ENCODE data around the gene TECPR1.

The TECPR1 gene

GRCh38 chr7:98251601-98252424 is at the start of gene TECPR1:
TSS of gene TECPR1 (minus strand) at chr7:98252232. CDS start at chr7:98246146, 6,086 bp downstream.
- peak; percentile 70 for DNase-seq (ENCODE audit: low read depth in 2 of 2)

GRCh38 chr7:98300595-98301372 is 48.8 kb upstream of the TECPR1 start:
- no peak for DNase-seq (ENCODE audit: low read depth in 2 of 2)

- DNase-seq (ENCODE audit: low read depth in 2 of 2), result no peak
These were observed 45.7 kb upstream of the TECPR1 start for GRCh38 chr7:98297626-98298286.

DNA sequence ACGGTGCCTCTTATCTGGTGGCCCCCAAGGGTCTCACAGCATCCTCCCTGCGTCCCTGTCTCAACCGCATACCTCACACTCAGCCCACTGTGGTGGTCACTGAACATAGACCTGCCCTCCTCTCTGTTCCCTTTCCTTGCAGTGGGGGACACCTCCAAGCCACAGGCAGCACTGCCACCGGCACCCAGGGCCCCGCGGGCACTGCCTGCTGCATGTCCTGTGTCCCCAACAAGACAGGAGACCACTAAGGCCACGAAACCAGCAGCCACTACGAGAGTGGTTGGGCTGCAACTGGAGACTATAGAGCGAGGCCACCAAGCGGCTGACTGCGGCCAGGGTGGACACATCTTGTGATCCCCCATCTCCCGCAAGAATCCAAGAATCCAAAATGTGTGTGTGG is 44.8 kb upstream of the TECPR1 start:
- no peak for DNase-seq (ENCODE audit: low read depth in 2 of 2)

GRCh38 chr7:98295467-98296192 is 43.6 kb upstream of the TECPR1 start:
- DNase-seq (ENCODE audit: low read depth in 2 of 2), result no peak

DNA sequence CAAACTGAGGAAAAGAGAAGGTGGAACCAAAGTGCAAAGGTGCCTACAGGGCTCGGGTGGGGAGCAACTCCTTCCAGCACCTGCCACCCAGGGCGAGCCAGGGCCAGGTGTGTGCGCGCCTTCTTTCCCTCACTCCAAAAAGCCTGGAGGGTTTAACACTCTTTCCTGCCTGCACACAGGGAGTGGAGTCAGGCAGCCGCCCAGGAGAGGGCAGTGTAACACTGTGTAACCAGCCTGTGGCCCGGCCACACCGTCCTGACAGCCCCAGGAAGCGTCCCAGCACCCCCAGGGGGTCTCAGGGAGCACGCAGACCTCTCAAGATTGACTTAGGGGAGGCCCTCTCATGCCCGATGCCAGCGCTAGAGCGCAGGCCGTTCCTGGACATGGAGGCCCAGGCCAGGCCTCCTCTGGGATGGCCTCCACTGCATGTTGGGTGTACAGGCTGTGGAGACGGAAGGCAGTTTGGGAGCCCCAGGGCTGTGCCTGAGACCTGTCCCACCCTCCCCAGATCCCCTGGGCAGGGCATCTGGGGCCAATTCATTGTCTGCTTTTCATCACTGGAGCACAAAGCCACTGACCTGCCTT is 42.9 kb upstream of the TECPR1 start:
- DNase-seq (ENCODE audit: low read depth in 2 of 2), result no peak

- no peak for DNase-seq (ENCODE audit: low read depth in 2 of 2)
These were observed 42.3 kb upstream of the TECPR1 start for GRCh38 chr7:98294326-98294725.

GRCh38 chr7:98293746-98294145 is 41.7 kb upstream of the TECPR1 start:
- no peak for DNase-seq (ENCODE audit: low read depth in 2 of 2)

- DNase-seq (ENCODE audit: low read depth in 2 of 2), result no peak
These were observed 41.2 kb upstream of the TECPR1 start for GRCh38 chr7:98293265-98293664.

DNA sequence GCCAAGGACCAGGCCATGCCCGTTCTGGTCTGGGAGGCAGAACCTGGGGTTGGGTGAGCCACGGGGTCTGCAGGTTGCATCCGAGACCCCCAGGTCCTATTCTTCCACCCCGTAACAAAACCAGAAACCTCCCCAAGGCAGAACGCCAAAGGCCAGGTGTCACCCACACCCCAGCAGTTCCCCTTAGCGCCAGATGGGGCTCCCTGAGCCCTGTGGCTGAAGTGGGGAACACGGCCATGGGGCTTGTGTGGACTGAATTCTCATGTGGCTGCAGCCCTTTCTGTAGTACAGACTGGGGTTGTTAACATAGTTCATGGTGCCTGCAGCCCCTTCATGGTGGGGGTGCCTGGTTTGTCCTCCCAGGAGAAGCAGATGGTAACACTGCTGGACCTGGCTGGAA is 39.7 kb upstream of the TECPR1 start:
- DNase-seq (ENCODE audit: low read depth in 2 of 2), result no peak

DNA sequence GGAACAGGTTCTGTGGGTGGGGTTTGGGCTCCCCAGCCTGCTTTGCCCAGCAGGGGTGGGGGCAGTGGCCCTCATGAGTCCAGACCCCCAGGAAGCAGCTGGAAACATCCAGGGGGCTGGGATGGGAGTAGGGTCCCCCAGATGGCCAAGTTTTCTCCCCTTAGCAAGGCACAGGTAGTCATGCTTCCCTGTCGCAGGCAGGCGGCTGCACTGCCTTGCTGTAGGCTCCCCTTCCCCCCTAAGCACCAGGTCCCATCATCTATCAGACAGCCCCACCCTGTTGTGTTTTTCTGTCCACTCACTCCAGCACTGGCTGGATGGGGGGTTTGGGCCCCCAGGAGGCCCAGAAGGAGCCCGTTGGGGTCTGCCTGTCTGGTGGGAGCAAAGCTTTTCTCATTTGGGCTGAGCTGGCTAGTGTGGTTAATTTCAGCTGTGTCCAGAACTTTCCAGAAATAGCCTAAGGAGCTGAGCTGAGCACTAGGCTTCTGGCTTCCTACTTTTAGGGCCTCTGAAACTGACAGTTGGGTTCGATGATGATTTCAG is 37.4 kb upstream of the TECPR1 start:
- no peak for DNase-seq (ENCODE audit: low read depth in 2 of 2)

DNA sequence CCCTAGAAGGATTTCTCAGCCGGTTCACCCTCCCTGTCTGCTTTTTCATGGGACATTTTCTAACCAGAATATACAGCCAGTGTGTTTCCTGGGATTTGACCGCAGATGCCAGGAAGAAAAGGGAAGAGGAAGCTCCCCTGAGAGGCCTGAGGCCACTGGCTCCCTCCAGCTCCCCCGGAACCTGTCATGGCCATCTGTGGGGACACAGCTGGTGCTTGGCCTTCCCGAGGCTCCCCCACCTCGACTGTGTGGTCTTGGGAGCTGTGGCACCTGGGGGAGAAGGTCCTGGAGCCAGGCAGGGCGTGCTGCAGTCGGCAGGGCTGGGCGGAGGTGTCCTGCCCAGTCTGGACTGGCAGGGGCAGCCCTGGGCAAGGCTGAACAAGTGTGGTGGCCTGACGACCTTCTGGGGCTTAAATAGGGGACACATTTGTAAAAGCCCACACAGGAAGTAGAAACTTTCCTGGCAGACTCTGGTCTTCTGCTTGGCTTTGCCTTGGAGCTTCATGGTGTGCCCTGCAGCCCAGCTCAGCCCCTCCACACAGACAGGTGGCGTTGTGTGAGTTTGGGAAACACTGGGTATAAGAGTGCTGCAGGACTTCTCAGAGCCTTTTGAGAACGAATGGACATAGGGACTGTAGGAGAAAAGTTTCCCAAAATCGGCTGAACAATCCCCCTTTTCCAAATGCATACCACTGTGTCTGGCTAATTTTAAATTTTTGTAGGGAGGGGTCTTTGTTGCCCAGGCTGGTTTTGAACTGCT is 36.2 kb upstream of the TECPR1 start:
- no peak for DNase-seq (ENCODE audit: low read depth in 2 of 2)

DNA sequence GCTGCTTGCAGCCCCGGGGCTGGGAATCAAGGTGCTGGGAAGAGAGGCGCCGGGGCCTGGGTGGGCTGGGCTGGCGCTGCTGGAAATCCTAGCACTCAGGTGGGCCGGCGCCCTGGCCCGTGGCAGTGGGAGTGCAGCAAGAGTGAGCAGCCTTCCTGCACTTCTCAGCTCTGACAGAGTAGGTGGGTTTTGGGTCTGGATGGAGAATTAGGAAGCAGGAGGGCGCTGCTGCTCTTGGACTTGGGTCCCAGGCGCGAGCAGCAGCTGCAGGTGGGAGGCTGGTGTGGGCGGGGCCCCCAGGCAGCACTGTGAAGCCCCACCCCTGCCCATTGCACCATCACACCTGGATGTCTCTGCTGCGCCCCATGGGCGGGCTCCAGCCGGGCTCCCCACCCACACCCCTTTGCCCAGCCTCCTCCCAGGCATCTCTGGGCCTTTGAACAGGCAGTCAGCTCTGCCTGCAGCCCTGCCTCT is 35.5 kb upstream of the TECPR1 start:
- no peak for DNase-seq (ENCODE audit: low read depth in 2 of 2)

- no peak for DNase-seq (ENCODE audit: low read depth in 2 of 2)
These were observed 34.9 kb upstream of the TECPR1 start for GRCh38 chr7:98286701-98287485.

DNA sequence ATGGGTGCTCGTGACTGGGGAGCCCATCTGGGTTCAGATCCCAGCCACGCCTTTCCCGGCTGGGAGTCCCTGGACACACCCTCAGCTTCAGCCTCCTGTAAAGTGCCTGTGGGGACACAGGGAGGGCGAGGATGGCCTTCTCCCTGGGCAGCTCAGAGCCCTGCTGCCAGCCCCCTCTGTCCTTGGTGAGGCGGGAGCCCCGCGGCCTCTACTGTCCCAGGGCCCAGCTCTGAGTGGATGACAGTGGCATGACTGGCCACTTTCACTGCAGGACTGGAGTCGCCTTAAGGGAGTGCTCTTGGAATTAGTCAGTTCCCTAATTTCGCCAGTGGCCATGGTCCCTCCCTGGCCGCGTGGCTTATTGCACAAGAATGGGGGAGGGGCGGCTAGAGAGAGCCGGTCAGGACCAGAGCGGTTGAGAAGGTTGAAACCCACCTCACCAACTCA is 34.1 kb upstream of the TECPR1 start:
- DNase-seq (ENCODE audit: low read depth in 2 of 2), result no peak

DNA sequence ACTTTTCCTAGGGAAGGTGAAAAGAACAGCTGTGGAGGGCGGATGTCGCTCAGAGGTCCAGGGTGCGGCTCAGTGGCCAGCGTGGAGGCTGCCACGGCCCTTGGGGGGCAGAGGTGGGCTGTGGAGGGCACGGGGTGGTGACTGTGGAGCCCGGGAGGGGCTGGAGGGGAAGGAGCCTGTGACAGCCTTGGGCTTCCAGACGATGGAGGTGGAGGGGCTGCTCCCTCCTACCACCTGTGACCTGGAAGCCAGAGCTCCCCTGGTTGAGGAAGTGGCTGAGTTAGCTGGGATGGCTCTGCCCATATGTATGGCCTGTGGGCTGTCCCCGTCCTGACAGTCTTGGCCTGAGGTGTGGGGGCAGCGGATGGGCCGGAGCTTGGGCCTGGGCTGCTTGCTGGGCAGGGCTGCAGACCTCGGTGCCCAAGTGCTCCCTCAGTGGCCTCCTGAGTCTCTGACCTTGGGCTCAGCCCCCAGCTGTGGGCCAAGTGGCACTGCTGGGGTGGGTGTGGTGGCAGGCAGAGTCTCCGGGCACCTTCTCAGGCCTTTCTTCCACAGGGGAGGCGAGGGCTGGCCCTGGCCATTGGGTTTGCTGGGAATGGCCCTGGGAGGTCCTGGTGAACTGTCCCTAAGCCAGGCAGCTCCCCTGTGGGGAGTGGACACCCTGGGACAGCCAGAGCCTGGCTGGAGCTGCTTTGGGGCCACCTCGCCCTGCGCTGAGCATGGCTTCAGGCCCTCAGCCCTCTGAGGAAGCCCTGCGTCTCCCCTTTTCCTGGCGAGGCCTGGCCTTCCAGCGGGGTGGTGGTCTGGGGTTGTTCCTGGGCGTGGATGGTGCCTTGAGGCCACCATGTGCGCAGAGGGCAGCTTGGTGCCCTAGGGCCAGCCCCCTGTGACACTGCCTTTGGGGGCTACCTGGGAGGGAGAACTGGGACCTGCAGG is 33.4 kb upstream of the TECPR1 start:
- DNase-seq (ENCODE audit: low read depth in 2 of 2), result no peak

- DNase-seq (ENCODE audit: low read depth in 2 of 2), result no peak
These were observed 32.5 kb upstream of the TECPR1 start for GRCh38 chr7:98284335-98285036.

DNA sequence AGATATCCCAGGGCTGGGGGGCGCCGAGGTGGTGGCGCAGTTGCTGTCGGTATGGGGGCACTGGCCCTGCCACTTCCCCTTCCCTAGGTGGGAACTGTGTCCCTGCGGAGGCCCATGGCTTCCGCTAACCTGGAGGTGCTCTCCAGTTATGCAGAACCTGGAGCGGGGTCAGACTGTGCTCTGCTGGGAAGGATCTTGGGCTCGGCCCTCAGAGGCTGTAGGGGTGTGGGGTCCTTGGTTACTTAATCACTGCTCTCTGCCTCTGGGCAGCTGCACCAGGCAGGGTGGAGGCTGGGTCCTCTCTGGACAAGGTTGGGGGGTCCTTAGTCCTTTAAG is 31.8 kb upstream of the TECPR1 start:
- DNase-seq (ENCODE audit: low read depth in 2 of 2), result no peak

Data from activated CD8-positive, alpha-beta memory T cell treated with anti-CD3 and anti-CD28 coated beads for 4 hours (primary cell).